Stomach smooth muscle (tissue), 2 donors: ENCODE data around the gene ANP32D.
"Not testable (repeated sequence)": the region's sequence is repeated elsewhere in the genome, so short reads cannot be mapped to it uniquely, and the experiment has no call there.

Source experiments
- H3K27ac ChIP-seq: one replicate; pipeline ENCODE4 v1.7.0; 2013; ENCODE audit warnings: mild to moderate bottlenecking, low read length, inconsistent platforms
- H3K27me3 ChIP-seq, 2 donors: one replicate each; pipeline ENCODE4 v1.7.0; 2013; ENCODE audit warnings: low read length in 2 of 2; ENCODE audit not compliant: insufficient read depth in 2 of 2, control insufficient read depth in 1 of 2
- H3K36me3 ChIP-seq, 2 donors: one replicate each; pipeline ENCODE4 v1.7.0; 2013; ENCODE audit warnings: low read length in 2 of 2; ENCODE audit not compliant: control insufficient read depth in 2 of 2, insufficient read depth in 2 of 2
- H3K4me1 ChIP-seq: one replicate; pipeline ENCODE4 v1.7.0; 2013; ENCODE audit warnings: low read length; ENCODE audit not compliant: control insufficient read depth, insufficient read depth
- H3K4me3 ChIP-seq, 2 donors: one replicate each; pipeline ENCODE4 v1.7.0; 2013; ENCODE audit warnings: low read length in 2 of 2
- H3K9ac ChIP-seq, 2 donors: one replicate each; pipeline ENCODE4 v1.7.0; 2013; ENCODE audit warnings: low read length in 2 of 2, mild to moderate bottlenecking in 1 of 2
- H3K9me3 ChIP-seq, 2 donors: one replicate each; pipeline ENCODE4 v1.7.0; 2013; ENCODE audit warnings: low read length in 2 of 2; ENCODE audit not compliant: control insufficient read depth in 2 of 2
- donor health status: healthy.
- donor health status: Pancreatic carcinoma.

The ANP32D gene

DNA sequence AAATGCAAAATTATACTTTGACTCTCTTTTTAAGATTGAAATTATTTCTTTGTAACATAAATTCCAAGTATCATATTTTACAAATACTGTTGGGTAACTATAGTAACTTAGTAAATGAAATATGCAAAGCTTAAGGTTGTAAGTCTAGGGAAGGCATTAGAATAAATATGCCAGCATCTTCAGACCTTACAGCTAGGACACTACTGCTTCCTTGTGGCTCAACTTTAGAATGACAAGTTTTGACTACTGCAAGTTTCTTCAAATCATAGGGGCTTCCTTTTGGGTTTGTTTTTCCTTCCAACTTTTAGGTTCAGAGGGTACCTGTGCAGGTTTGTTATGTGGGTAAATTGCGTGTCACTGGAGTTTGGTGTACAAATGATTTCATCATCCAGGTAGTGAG is 17.7 kb upstream of the ANP32D start:
- H3K4me1 ChIP-seq: no peaks in the 10 kb centered on the region
- no peaks in the 10 kb centered on the region for H3K36me3 ChIP-seq
- no peak overlapping the region for H3K9ac ChIP-seq
- no peaks in the 10 kb centered on the region for H3K27me3 ChIP-seq
- H3K27ac ChIP-seq: no peak overlapping the region
- H3K4me3 ChIP-seq: no peak overlapping the region
- peaks cover 0 to 3% of the 10 kb centered on the region in 2 donors for H3K9me3 ChIP-seq

DNA sequence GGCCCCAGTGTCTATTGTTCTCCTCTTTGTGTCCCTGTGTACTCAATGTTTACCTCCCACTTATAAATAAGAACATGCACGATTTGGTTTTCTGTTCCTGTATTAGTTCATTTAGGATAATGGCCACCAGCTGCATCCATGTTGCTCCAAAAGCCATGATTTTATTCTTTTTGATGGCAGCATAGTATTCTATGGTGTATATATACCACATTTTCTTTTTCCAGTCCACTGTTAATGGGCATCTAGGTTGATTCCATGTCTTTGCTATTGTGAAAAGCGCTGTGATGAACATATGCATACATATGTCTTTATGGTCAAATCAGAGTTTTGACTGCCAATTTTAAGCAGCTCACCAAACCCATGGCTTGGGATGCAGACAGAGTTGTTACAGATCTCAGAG is 17.2 kb upstream of the ANP32D start:
- H3K36me3 ChIP-seq: no peaks in the 10 kb centered on the region
- no peak overlapping the region for H3K4me3 ChIP-seq
- H3K9me3 ChIP-seq: no peaks in the 10 kb centered on the region
- no peaks in the 10 kb centered on the region for H3K4me1 ChIP-seq
- H3K27me3 ChIP-seq: no peaks in the 10 kb centered on the region
- no peak overlapping the region for H3K27ac ChIP-seq
- no peak overlapping the region for H3K9ac ChIP-seq

GRCh38 chr12:48459259-48459658 is 13.1 kb upstream of the ANP32D start:
- no peaks in the 10 kb centered on the region for H3K36me3 ChIP-seq
- H3K9me3 ChIP-seq: no peaks in the 10 kb centered on the region
- H3K4me1 ChIP-seq: no peaks in the 10 kb centered on the region
- H3K9ac ChIP-seq: no peak overlapping the region
- no peak overlapping the region for H3K27ac ChIP-seq
- no peaks in the 10 kb centered on the region for H3K27me3 ChIP-seq
- no peak overlapping the region for H3K4me3 ChIP-seq

GRCh38 chr12:48469027-48469426 is 3.3 kb upstream of the ANP32D start:
- H3K9ac ChIP-seq, H3K4me3 ChIP-seq, H3K36me3 ChIP-seq, H3K27me3 ChIP-seq, H3K4me1 ChIP-seq, H3K27ac ChIP-seq: not testable (repeated sequence)
- H3K9me3 ChIP-seq: peaks cover 3 to 11% of the 10 kb centered on the region in 2 donors

- H3K4me1 ChIP-seq: no peaks in the 10 kb centered on the region
- no peak overlapping the region for H3K27ac ChIP-seq
- H3K9ac ChIP-seq: no peak overlapping the region
- H3K36me3 ChIP-seq: no peaks in the 10 kb centered on the region
- H3K4me3 ChIP-seq: no peak overlapping the region
- H3K9me3 ChIP-seq: peaks cover 3 to 8% of the 10 kb centered on the region in 2 donors
- no peaks in the 10 kb centered on the region for H3K27me3 ChIP-seq
Measured at GRCh38 chr12:48473061-48473460, 702 bp downstream of the ANP32D start.

- not testable (repeated sequence) for H3K9me3 ChIP-seq, H3K27me3 ChIP-seq, H3K4me3 ChIP-seq
Measured at GRCh38 chr12:48474497-48474896, 2.1 kb downstream of the ANP32D start.

GRCh38 chr12:48482198-48482597 is 9.8 kb downstream of the ANP32D start, which contains the start of gene C12orf54:
C12orf54 (plus strand) TSS chr12:48482498; CDS start chr12:48483297, 799 bp downstream.
- Histone ChIP-seq H3K9ac (no peak within 1 kb of the TSS), H3K4me1 (no peaks in the 10 kb centered on the region), H3K27ac (no peak within 1 kb of the TSS)

More at GRCh38 chr12:48474497-48474896, 2.1 kb downstream of the ANP32D start:
- H3K36me3 ChIP-seq, H3K27ac ChIP-seq, H3K9ac ChIP-seq, H3K4me1 ChIP-seq: not testable (repeated sequence)

GRCh38 chr12:48482930-48483329 is 10.6 kb downstream of the ANP32D start:
- no peaks in the 10 kb centered on the region for H3K36me3 ChIP-seq
- H3K4me1 ChIP-seq: no peaks in the 10 kb centered on the region
- H3K4me3 ChIP-seq: no peak overlapping the region
- peaks cover 0 to 2% of the 10 kb centered on the region in 2 donors for H3K9me3 ChIP-seq
- no peaks in the 10 kb centered on the region for H3K27me3 ChIP-seq
- H3K9ac ChIP-seq: no peak overlapping the region
- no peak overlapping the region for H3K27ac ChIP-seq

More at GRCh38 chr12:48482198-48482597, 9.8 kb downstream of the ANP32D start, which contains the start of gene C12orf54:
- Histone ChIP-seq H3K36me3 (no peaks in the 10 kb centered on the region), H3K9me3 (peaks cover 0 to 2% of the 10 kb centered on the region in 2 donors), H3K27me3 (no peaks in the 10 kb centered on the region), H3K4me3 (no peak within 1 kb of the TSS)

DNA sequence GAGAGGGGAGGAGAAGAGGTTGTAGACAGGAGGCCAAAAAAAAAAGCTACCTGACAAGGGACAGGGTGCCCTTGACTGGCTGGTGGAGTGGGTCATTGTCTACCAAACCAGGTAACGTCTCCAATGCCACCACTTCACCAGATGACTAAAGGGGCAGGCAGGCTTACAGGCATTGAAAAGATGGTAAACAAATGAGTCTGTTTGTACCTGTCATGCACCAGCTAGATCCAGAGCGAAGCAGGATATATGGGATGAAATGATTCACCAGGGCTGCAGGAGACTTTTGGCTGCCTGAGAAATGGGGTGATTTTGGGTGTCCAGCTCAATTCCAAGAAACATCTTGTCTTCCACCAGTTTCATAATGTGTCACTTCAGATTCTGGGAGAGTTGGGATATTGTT is 13.9 kb downstream of the ANP32D start:
- Histone ChIP-seq H3K4me1 (no peaks in the 10 kb centered on the region), H3K36me3 (no peaks in the 10 kb centered on the region), H3K27ac (no peak overlapping the region), H3K9me3 (peaks cover 0 to 2% of the 10 kb centered on the region in 2 donors), H3K27me3 (no peaks in the 10 kb centered on the region), H3K4me3 (no peak overlapping the region), H3K9ac (no peak overlapping the region)

GRCh38 chr12:48486679-48487078 is 14.3 kb downstream of the ANP32D start:
- Histone ChIP-seq H3K27ac (no peak overlapping the region), H3K36me3 (no peaks in the 10 kb centered on the region)

DNA sequence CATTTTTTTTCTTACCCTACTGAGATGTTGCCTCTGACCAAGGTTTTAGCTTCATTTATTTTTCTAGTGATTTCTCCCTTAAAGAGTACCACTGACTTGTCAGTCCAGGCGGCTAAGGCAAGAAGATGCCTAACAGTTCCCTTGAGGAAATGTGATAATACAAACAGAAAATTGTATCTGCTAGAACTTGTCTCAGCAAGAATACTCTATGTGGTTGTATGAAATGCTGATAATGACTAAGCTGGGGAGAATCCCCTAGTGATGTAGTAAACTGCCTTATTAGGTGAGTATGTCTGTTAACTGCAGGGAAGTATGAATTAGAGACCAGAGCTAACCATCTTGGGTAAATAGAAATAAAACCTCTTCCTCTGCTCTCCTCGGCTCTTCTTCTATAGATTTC is 16.7 kb downstream of the ANP32D start:
- Histone ChIP-seq H3K9ac (no peak overlapping the region), H3K4me1 (no peaks in the 10 kb centered on the region), H3K27ac (no peak overlapping the region), H3K36me3 (no peaks in the 10 kb centered on the region), H3K9me3 (no peaks in the 10 kb centered on the region), H3K4me3 (no peak overlapping the region), H3K27me3 (no peaks in the 10 kb centered on the region)

More at GRCh38 chr12:48486679-48487078, 14.3 kb downstream of the ANP32D start:
- Histone ChIP-seq H3K27me3 (no peaks in the 10 kb centered on the region), H3K9me3 (no peaks in the 10 kb centered on the region), H3K9ac (no peak overlapping the region), H3K4me1 (no peaks in the 10 kb centered on the region), H3K4me3 (no peak overlapping the region)
